HepG2 (cell line): ENCODE results near the gene PDSS2. TPM values are rescaled to one million over a fixed set of nuclear protein-coding genes. Genes with fewer than 3 reads are reported as not detected.

Experiments used
- ATAC-seq: fragments of 200-7000 bp; cut with Tn5 transposase; 3 replicates; pipeline ENCODE4 v1.9.1; 2020; ENCODE audit warnings: mild to moderate bottlenecking, moderate library complexity
- BruUV-seq: library from RNA; stranded (reverse); fragments of 400-500 nt; replicated peaks from 2 replicates; lab custom pipeline; 2021; lab: Mats Ljungman, UMichigan
- CTCF ChIA-PET: fragments of 300-600 bp; formaldehyde crosslinking; extraction: SDS; loops from one replicate; lab custom pipeline; 2021; ENCODE audit warnings: low total read pairs, inconsistent platforms, low intra/inter-chr PET ratio; lab: Yijun Ruan, JAX
- POLR2A ChIA-PET: fragments of 350-600 bp; sonication (Branson Sonifier 250); formaldehyde crosslinking; loops from one replicate; lab custom pipeline; 2020; ENCODE audit warnings: antibody characterized with exemption, inconsistent platforms; lab: Yijun Ruan, JAX
- DNase-seq: peaks from one replicate; pipeline ENCODE4 v3.0.0-alpha.2; 2015; ENCODE audit warnings: low spot score
- FAIRE-seq: peaks from 3 replicates; lab custom pipeline; 2011; peaks lifted over from hg19 to GRCh38; lab: Jason Lieb, UNC
- H2AFZ ChIP-seq: one replicate; pipeline ENCODE4 v1.6.1; 2011; ENCODE audit warnings: low read length, inconsistent platforms
- H3K27ac ChIP-seq: fragments of 300-600 bp; 3 replicates; pipeline ENCODE4 v1.8.0; 2011; ENCODE audit warnings: mixed run types, mild to moderate bottlenecking, mixed read lengths, low read length, inconsistent platforms; ENCODE audit not compliant: insufficient read depth; ENCODE audit errors: extremely low read length
- H3K27me3 ChIP-seq, 2 experiments: fragments of 200-600 bp in 1 of 2; 2 replicates in 1 of 2; 3 replicates in 1 of 2; pipeline versions ENCODE4 v1.6.0 to v1.8.0; 2011; ENCODE audit warnings: low read length in 2 of 2, mild to moderate bottlenecking in 2 of 2, moderate library complexity in 2 of 2, inconsistent platforms in 1 of 2; ENCODE audit not compliant: insufficient read depth in 2 of 2, control insufficient read depth in 1 of 2
- H3K36me3 ChIP-seq, 2 experiments: fragments of 200-600 bp in 1 of 2; replicated peaks in 1 of 2; 2 replicates in 1 of 2; 3 replicates in 1 of 2; pipeline versions ENCODE4 v1.5.1 to v1.8.0; 2011; ENCODE audit warnings: low read length in 2 of 2, inconsistent platforms in 1 of 2; ENCODE audit not compliant: insufficient read depth in 2 of 2, control insufficient read depth in 1 of 2
- H3K4me1 ChIP-seq: 2 replicates; pipeline ENCODE4 v1.5.1; 2012; ENCODE audit warnings: low read length, inconsistent platforms; ENCODE audit not compliant: insufficient read depth
- H3K4me2 ChIP-seq: 2 replicates; pipeline ENCODE4 v1.6.0; 2011; ENCODE audit warnings: low read depth, low read length, inconsistent platforms
- H3K4me3 ChIP-seq, 3 experiments: fragments of 200-600 bp in 1 of 3; sonication (generic), shearing (Covaris generic) in 1 of 3; replicated peaks in 1 of 3; 2 replicates each; pipeline ENCODE4 v1.5.1; 2011 to 2016; ENCODE audit warnings: low read length in 3 of 3, inconsistent platforms in 2 of 3, low read depth in 2 of 3, mild to moderate bottlenecking in 2 of 3, control low read depth in 1 of 3, mixed read lengths in 1 of 3; ENCODE audit not compliant: insufficient read depth in 1 of 3
- H3K79me2 ChIP-seq: one replicate; pipeline ENCODE4 v1.6.1; 2011; ENCODE audit warnings: low read length, inconsistent platforms; ENCODE audit not compliant: insufficient read depth
- H3K9ac ChIP-seq: 2 replicates; pipeline ENCODE4 v1.6.0; 2011; ENCODE audit warnings: mild to moderate bottlenecking, low read depth, low read length, inconsistent platforms; ENCODE audit not compliant: insufficient read depth
- H3K9me3 ChIP-seq: 2 replicates; pipeline ENCODE4 v1.5.1; 2012; ENCODE audit warnings: mild to moderate bottlenecking, low read length
- H4K20me1 ChIP-seq: 2 replicates; pipeline ENCODE4 v1.6.0; 2011; ENCODE audit warnings: inconsistent platforms, mild to moderate bottlenecking, low read length, moderate library complexity; ENCODE audit not compliant: insufficient read depth
- ATF1 ChIP-seq: IDR thresholded peaks from 2 replicates; pipeline ENCODE4 v1.6.1; 2016; ENCODE audit warnings: mild to moderate bottlenecking, control low read depth
- ATF7 ChIP-seq, 2 experiments: fragments of 450-650 bp in 1 of 2; sonication (generic) in 1 of 2; formaldehyde crosslinking in 1 of 2; IDR thresholded peaks; 2 replicates each; pipeline versions ENCODE4 v1.4.0 to v1.6.1; 2016 to 2020; ENCODE audit warnings: antibody characterized with exemption in 1 of 2, mild to moderate bottlenecking in 1 of 2, missing genetic modification reagents in 1 of 2
- FOXO1 ChIP-seq: sonication (generic); formaldehyde crosslinking; IDR thresholded peaks from 2 replicates; pipeline ENCODE4 v1.4.0; 2020; ENCODE audit warnings: missing genetic modification reagents
- HMG20A ChIP-seq: IDR thresholded peaks from 2 replicates; pipeline ENCODE4 v1.6.1; 2016; ENCODE audit warnings: borderline replicate concordance
- KLF9 ChIP-seq: IDR thresholded peaks from 2 replicates; pipeline ENCODE4 v1.6.1; 2016; ENCODE audit warnings: low read depth
- MED8 ChIP-seq: sonication (generic); formaldehyde crosslinking; IDR thresholded peaks from 2 replicates; pipeline ENCODE4 v1.8.1; 2023; ENCODE audit warnings: mild to moderate bottlenecking, missing genetic modification reagents; ENCODE audit not compliant: insufficient replicate concordance
- MEF2D ChIP-seq: sonication (generic); formaldehyde crosslinking; IDR thresholded peaks from 2 replicates; pipeline ENCODE4 v1.5.1; 2020; ENCODE audit warnings: mild to moderate bottlenecking, missing genetic modification reagents
- NCOA2 ChIP-seq: sonication (generic); formaldehyde crosslinking; IDR thresholded peaks from 2 replicates; pipeline ENCODE4 v1.8.0; 2022; ENCODE audit warnings: inconsistent platforms
- PITX1 ChIP-seq: sonication (generic); formaldehyde crosslinking; IDR thresholded peaks from 2 replicates; pipeline ENCODE4 v1.5.1; 2020; ENCODE audit warnings: mild to moderate bottlenecking, missing genetic modification reagents
- SOX6 ChIP-seq, 2 experiments: fragments of 450-650 bp in 1 of 2; sonication (generic) in 1 of 2; formaldehyde crosslinking in 1 of 2; IDR thresholded peaks; 2 replicates each; pipeline versions ENCODE4 v1.4.0 to v1.6.1; 2017 to 2020; ENCODE audit warnings: antibody characterized with exemption in 1 of 2, mild to moderate bottlenecking in 1 of 2, missing genetic modification reagents in 1 of 2
- ZNF235 ChIP-seq: sonication (generic); formaldehyde crosslinking; IDR thresholded peaks from 2 replicates; pipeline ENCODE4 v1.8.1; 2023; ENCODE audit warnings: mild to moderate bottlenecking, missing genetic modification reagents, borderline replicate concordance
- ZNF337 ChIP-seq: sonication (generic); formaldehyde crosslinking; IDR thresholded peaks from 2 replicates; pipeline ENCODE4 v1.5.1; 2020; ENCODE audit warnings: missing genetic modification reagents, low read depth, mild to moderate bottlenecking, borderline replicate concordance
- ZNF563 ChIP-seq: sonication (generic); formaldehyde crosslinking; IDR thresholded peaks from 2 replicates; pipeline ENCODE4 v1.8.0; 2022; ENCODE audit warnings: mild to moderate bottlenecking, moderate library complexity, missing genetic modification reagents
- ZNF782 ChIP-seq: sonication (generic); formaldehyde crosslinking; IDR thresholded peaks from 2 replicates; pipeline ENCODE4 v1.4.0; 2020; ENCODE audit warnings: missing genetic modification reagents, mild to moderate bottlenecking, borderline replicate concordance
- WGBS: methylation state at CpG from one replicate; pipeline ENCODE4 v1.1.6; 2017; ENCODE audit warnings: low lambda C conversion rate; 5-methylcytosine and 5-hydroxymethylcytosine counted together
- in situ Hi-C: cut with HindIII; loops from 2 replicates; pipeline ENCODE4 v1.10.0; 2017; ENCODE audit warnings: low pct_unique_long_range_greater_than_20kb; ENCODE audit not compliant: extremely low pct_ligation_motif_present
- intact Hi-C: fragments of 100-400 bp; cut with micrococcal nuclease; formaldehyde crosslinking; loops from one replicate; pipeline ENCODE4 v1.10.0; 2022; ENCODE audit not compliant: unreplicated experiment
- polyA plus RNA-seq, 8 experiments: library from polyadenylated mRNA; depleted of rRNA in 3 of 8; stranded (reverse) in 7 of 8; unstranded in 1 of 8; fragments of >200 nt; fragmentation: Illumina TruSeq in 4 of 8; extraction: Trizol in 4 of 8; gene quantifications; 2 replicates each; pipeline versions ENCODE4 v1.2.1 to v1.2.3, GENCODE V29; 2011 to 2016; ENCODE audit warnings: low read depth in 4 of 8, missing spikeins in 1 of 8, mixed read lengths in 1 of 8; ENCODE audit not compliant: insufficient read depth in 1 of 8
- total RNA-seq, 5 experiments: library from RNA; depleted of rRNA; stranded (reverse); fragments of >200 nt; fragmentation: Illumina TruSeq; extraction: Trizol; gene quantifications; 2 replicates each; pipeline ENCODE4 v1.2.3, GENCODE V29; 2016; ENCODE audit warnings: low read depth in 1 of 5
- TF ChIP-seq, protein P1 (sequence below): IDR thresholded peaks from 2 replicates; pipeline ENCODE4 v1.6.1; 2018; ENCODE audit warnings: missing genetic modification reagents
- TF ChIP-seq, protein P2 (sequence below): IDR thresholded peaks from 2 replicates; pipeline ENCODE4 v1.6.1; 2018; ENCODE audit warnings: missing genetic modification reagents, mild to moderate bottlenecking, missing compliant biosample characterization
- TF ChIP-seq, protein P3 (sequence below), 2 experiments: fragments of 450-650 bp in 1 of 2; sonication (generic) in 1 of 2; formaldehyde crosslinking; IDR thresholded peaks; 2 replicates each; pipeline versions ENCODE4 v1.5.0 to v1.8.0; 2020 to 2022; ENCODE audit warnings: mild to moderate bottlenecking in 1 of 2, missing genetic modification reagents in 1 of 2

PDSS2 gene
- total and polyA plus RNA-seq, 2 of the 13 experiments (the other 11 are each of a cell fraction or from before 2014, with no cell fraction given), result 16.2 to 17.0 TPM

DNA sequence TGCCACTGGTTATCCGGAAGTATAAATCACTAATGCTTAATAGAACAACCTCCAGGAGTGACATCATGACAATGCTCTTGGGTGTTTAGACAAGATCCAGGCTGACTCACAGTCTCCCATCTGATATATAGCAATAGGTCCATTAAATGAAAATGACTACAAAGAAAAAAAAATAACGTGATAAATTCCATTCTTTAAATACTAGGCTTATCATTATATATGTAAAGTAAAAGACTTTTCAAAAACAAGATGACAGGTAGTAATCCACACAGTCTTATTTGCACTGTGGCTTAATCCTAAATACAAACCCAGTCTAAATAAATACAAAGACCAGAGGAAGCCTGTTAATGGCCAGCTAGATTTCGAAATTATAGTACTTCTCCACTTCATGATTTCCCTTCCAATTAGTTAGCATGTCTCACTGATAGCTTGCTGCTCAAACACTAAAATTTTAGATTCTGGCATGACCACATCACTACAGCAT is 195.0 kb downstream of the PDSS2 start:
- Histone ChIP-seq H3K27me3 (no peaks in the 10 kb centered on the region), H3K4me1 (peaks cover 49% of the 10 kb centered on the region), H3K9me3 (no peaks in the 10 kb centered on the region), H3K27ac (no peak overlapping the region), H4K20me1 (no peaks in the 10 kb centered on the region; the same call in 1 of the 2 replicates), H3K36me3 (no peaks in the 10 kb centered on the region), H3K79me2 (no peaks in the 10 kb centered on the region), H2AFZ (no peak overlapping the region), H3K4me2 (peak overlapping the region; percentile 16; the same call in 1 of the 2 replicates), H3K9ac (no peak overlapping the region), H3K4me3 (no peak overlapping the region)
- in situ Hi-C loops, result no loop called here
- POLR2A ChIA-PET, result interaction anchor here (2.2 kb wide), 1 partner anchor 195 kb away, joined by 5 read pairs; the partner anchor contains the start of gene PDSS2
- peak; percentile 96 for ATAC-seq
- CTCF ChIA-PET, result no interaction called here
- no peak for FAIRE-seq
- WGBS, result under 1% methylated on average over 3 of the region's 3 CpGs
- intact Hi-C loops, result no loop called here
- BruUV-seq, result no TSS peak
- DNase-seq, result peak; percentile 91
- TF ChIP-seq MEF2D (CRISPR knock-in tag) (no peak), ZNF337 (no peak), FOXO1 (CRISPR knock-in tag) (peak; percentile 25; the same call in 1 of the 2 replicates), ZNF235 (no peak), ZNF782 (CRISPR knock-in tag) (no peak), ATF1 (CRISPR knock-in tag) (peak; percentile 6; the same call in 1 of the 2 replicates), HMG20A (CRISPR knock-in tag) (peak; percentile 82; the same call in 1 of the 2 replicates), KLF9 (CRISPR knock-in tag) (0 out of 2 replicates have a peak, but pooled peaks have one; percentile 23), ATF7 (IDR thresholded peaks at IDR 0.05) (0 out of 2 replicates have a peak, but pooled peaks have one; percentile 4), ATF7 (CRISPR knock-in tag; IDR thresholded peaks at IDR 0.05) (no peak), SOX6 (IDR thresholded peaks at IDR 0.05) (no peak), SOX6 (CRISPR knock-in tag; IDR thresholded peaks at IDR 0.05) (peak; percentile 83), PITX1 (peak; percentile 66; the same call in 1 of the 2 replicates), NCOA2 (peak; percentile 87), ZNF563 (no peak), MED8 (no peak)
- TF ChIP-seq, protein P1, sequence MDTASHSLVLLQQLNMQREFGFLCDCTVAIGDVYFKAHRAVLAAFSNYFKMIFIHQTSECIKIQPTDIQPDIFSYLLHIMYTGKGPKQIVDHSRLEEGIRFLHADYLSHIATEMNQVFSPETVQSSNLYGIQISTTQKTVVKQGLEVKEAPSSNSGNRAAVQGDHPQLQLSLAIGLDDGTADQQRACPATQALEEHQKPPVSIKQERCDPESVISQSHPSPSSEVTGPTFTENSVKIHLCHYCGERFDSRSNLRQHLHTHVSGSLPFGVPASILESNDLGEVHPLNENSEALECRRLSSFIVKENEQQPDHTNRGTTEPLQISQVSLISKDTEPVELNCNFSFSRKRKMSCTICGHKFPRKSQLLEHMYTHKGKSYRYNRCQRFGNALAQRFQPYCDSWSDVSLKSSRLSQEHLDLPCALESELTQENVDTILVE (CRISPR knock-in tag), result 0 out of 2 replicates have a peak, but pooled peaks have one; percentile 27
- TF ChIP-seq, protein P2, sequence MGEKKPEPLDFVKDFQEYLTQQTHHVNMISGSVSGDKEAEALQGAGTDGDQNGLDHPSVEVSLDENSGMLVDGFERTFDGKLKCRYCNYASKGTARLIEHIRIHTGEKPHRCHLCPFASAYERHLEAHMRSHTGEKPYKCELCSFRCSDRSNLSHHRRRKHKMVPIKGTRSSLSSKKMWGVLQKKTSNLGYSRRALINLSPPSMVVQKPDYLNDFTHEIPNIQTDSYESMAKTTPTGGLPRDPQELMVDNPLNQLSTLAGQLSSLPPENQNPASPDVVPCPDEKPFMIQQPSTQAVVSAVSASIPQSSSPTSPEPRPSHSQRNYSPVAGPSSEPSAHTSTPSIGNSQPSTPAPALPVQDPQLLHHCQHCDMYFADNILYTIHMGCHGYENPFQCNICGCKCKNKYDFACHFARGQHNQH, result no peak; the same call in 1 of the 2 replicates
- TF ChIP-seq, protein P3, sequence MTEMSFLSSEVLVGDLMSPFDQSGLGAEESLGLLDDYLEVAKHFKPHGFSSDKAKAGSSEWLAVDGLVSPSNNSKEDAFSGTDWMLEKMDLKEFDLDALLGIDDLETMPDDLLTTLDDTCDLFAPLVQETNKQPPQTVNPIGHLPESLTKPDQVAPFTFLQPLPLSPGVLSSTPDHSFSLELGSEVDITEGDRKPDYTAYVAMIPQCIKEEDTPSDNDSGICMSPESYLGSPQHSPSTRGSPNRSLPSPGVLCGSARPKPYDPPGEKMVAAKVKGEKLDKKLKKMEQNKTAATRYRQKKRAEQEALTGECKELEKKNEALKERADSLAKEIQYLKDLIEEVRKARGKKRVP (CRISPR knock-in tag; IDR thresholded peaks at IDR 0.05), result 0 out of 4 replicates have a peak, but pooled peaks of 1 of the 2 experiments have one; percentile 10
